HL-60 (cell line): ENCODE results near the gene TMA16.

Experiments used
- DNase-seq, 2 experiments: peaks; one replicate each; pipeline ENCODE4 v3.0.0-alpha.2; 2010 to 2020; ENCODE audit warnings: low read depth in 1 of 2, low spot score in 1 of 2
- H3K27ac ChIP-seq: fragments of 250-450 bp; sonication (Bioruptor Pico); replicated peaks from 2 replicates; pipeline ENCODE4 v1.5.1; 2020; ENCODE audit warnings: mild to moderate bottlenecking, moderate library complexity
- H3K27me3 ChIP-seq: fragments of 250-450 bp; sonication (Bioruptor Pico); 2 replicates; pipeline ENCODE4 v1.5.1; 2021; ENCODE audit warnings: mild to moderate bottlenecking, moderate library complexity; ENCODE audit not compliant: insufficient read depth, poor library complexity, severe bottlenecking
- H3K4me3 ChIP-seq: replicated peaks from 2 replicates; pipeline ENCODE4 v1.5.1; 2011; ENCODE audit warnings: mild to moderate bottlenecking, control low read depth, low read length; ENCODE audit not compliant: insufficient read depth
- CTCF ChIP-seq: IDR thresholded peaks from one replicate; pipeline ENCODE4 v1.5.1; 2011; ENCODE audit warnings: low read length, control low read depth, inconsistent platforms; ENCODE audit not compliant: insufficient read depth
- GABPA ChIP-seq: IDR thresholded peaks from 2 replicates; pipeline ENCODE4 v1.6.1; 2012; ENCODE audit warnings: low read depth
- POLR2AphosphoS5 ChIP-seq: IDR thresholded peaks from 2 replicates; pipeline ENCODE4 v1.6.1; 2012; ENCODE audit warnings: low read depth
- REST ChIP-seq: IDR thresholded peaks from 2 replicates; pipeline ENCODE4 v1.6.1; 2012; ENCODE audit warnings: low read depth; ENCODE audit not compliant: insufficient replicate concordance
- SPI1 ChIP-seq: IDR thresholded peaks from 2 replicates; pipeline ENCODE4 v1.6.1; 2012; ENCODE audit warnings: low read depth, mild to moderate bottlenecking, borderline replicate concordance

Gene TMA16

GRCh38 chr4:163505374-163505773 is 10.9 kb downstream of the TMA16 start:
- Histone ChIP-seq H3K27me3 (no peaks in the 10 kb centered on the region), H3K27ac (no peak overlapping the region), H3K4me3 (no peak overlapping the region)
- TF ChIP-seq POLR2AphosphoS5 (no peak), REST (no peak), SPI1 (no peak), GABPA (no peak), CTCF (no peak)
- no peak for DNase-seq

- DNase-seq: no peak
- no peaks in the 10 kb centered on the region for H3K27me3 ChIP-seq
- TF ChIP-seq POLR2AphosphoS5: no peak
- TF ChIP-seq GABPA: no peak
- no peak for TF ChIP-seq CTCF
- TF ChIP-seq REST: no peak
- no peak for TF ChIP-seq SPI1
- no peak overlapping the region for H3K4me3 ChIP-seq
- H3K27ac ChIP-seq: no peak overlapping the region
Observed at GRCh38 chr4:163515198-163515597, 20.7 kb downstream of the TMA16 start.

- Histone ChIP-seq H3K27me3 (no peaks in the 10 kb centered on the region), H3K4me3 (no peak overlapping the region), H3K27ac (no peak overlapping the region)
- TF ChIP-seq POLR2AphosphoS5: no peak
- no peak for TF ChIP-seq GABPA
- TF ChIP-seq SPI1: no peak
- TF ChIP-seq REST: no peak
- DNase-seq: no peak
Observed at GRCh38 chr4:163523791-163524365, 29.4 kb downstream of the TMA16 start.
